Spleen (tissue), 11 donors: ENCODE data around the gene FILIP1L. TPM values are rescaled to one million over a fixed set of nuclear protein-coding genes. Genes with fewer than 3 reads are reported as not detected.

ENCODE experiments used
- DNase-seq: peaks from one replicate; pipeline ENCODE4 v3.0.0-alpha.2; 2020
- H3K27ac ChIP-seq, 8 donors: fragments of 200-600 bp; sonication (generic) in 7 of 8; 1 replicate in 4 of 8; 2 replicates in 4 of 8; pipeline versions ENCODE4 v1.5.0 to v1.8.0; 2016 to 2021; ENCODE audit warnings: inconsistent platforms in 4 of 8, mild to moderate bottlenecking in 4 of 8, moderate library complexity in 1 of 8
- H3K27me3 ChIP-seq, 7 donors: fragments of 200-600 bp; sonication (generic) in 6 of 7; replicated peaks in 1 of 7; 1 replicate in 4 of 7; 2 replicates in 3 of 7; pipeline versions ENCODE4 v1.5.0 to v1.8.0; 2016 to 2021; ENCODE audit warnings: inconsistent platforms in 3 of 7, mild to moderate bottlenecking in 1 of 7
- H3K36me3 ChIP-seq, 6 donors: fragments of 200-600 bp; sonication (generic) in 5 of 6; 1 replicate in 4 of 6; 2 replicates in 2 of 6; pipeline versions ENCODE4 v1.5.0 to v1.8.0; 2016 to 2021; ENCODE audit warnings: inconsistent platforms in 2 of 6
- H3K4me1 ChIP-seq, 6 donors: fragments of 200-600 bp; sonication (generic) in 5 of 6; 1 replicate in 3 of 6; 2 replicates in 3 of 6; pipeline versions ENCODE4 v1.5.0 to v1.8.0; 2016 to 2021; ENCODE audit warnings: inconsistent platforms in 3 of 6
- H3K4me3 ChIP-seq, 8 donors: fragments of 200-600 bp; sonication (generic) in 7 of 8; 1 replicate in 4 of 8; 2 replicates in 4 of 8; pipeline versions ENCODE4 v1.5.0 to v1.8.0; 2016 to 2021; ENCODE audit warnings: inconsistent platforms in 4 of 8, mild to moderate bottlenecking in 4 of 8, moderate library complexity in 2 of 8
- H3K9me3 ChIP-seq, 8 donors: fragments of 200-600 bp; sonication (generic) in 7 of 8; 1 replicate in 4 of 8; 2 replicates in 4 of 8; pipeline versions ENCODE4 v1.5.0 to v1.8.0; 2016 to 2021; ENCODE audit warnings: inconsistent platforms in 4 of 8
- CTCF ChIP-seq, 11 experiments: fragments of 200-600 bp in 7 of 11; fragments of 450-650 bp in 4 of 11; sonication (generic) in 4 of 11; IDR thresholded peaks in 8 of 11; conservative IDR thresholded peaks in 3 of 11; 1 replicate in 7 of 11; 2 replicates in 4 of 11; pipeline versions ENCODE4 v1.4.0 to v1.8.0; 2016 to 2021; ENCODE audit warnings: antibody characterized with exemption in 11 of 11, inconsistent platforms in 4 of 11, mild to moderate bottlenecking in 1 of 11
- POLR2A ChIP-seq, 3 donors: fragments of 450-650 bp; IDR thresholded peaks; one replicate each; pipeline ENCODE4 v1.5.1; 2017; ENCODE audit warnings: antibody characterized with exemption in 3 of 3, mild to moderate bottlenecking in 1 of 3
- POLR2AphosphoS5 ChIP-seq, 3 donors: sonication (generic); formaldehyde crosslinking; IDR thresholded peaks; one replicate each; pipeline ENCODE4 v1.5.1; 2017; ENCODE audit warnings: antibody characterized with exemption in 3 of 3
- WGBS, 5 donors: extraction: QIAGEN DNeasy Blood & Tissue Kit in 3 of 5; methylation state at CpG; one replicate each; pipeline versions ENCODE4 v1.1.5 to v1.1.7; 2013 to 2018; 5-methylcytosine and 5-hydroxymethylcytosine counted together
- intact Hi-C: fragments of 100-400 bp; cut with DNase I; formaldehyde crosslinking; loops from one replicate; pipeline ENCODE4 v1.15.0; 2023; ENCODE audit warnings: low total_unique reads
- polyA plus RNA-seq, 3 donors: library from polyadenylated mRNA; stranded (reverse); fragments of 200-250 nt; gene quantifications; one replicate each; pipeline ENCODE4 v1.2.1, GENCODE V29; 2013
- total RNA-seq, 7 donors: library from RNA; depleted of rRNA in 3 of 7; stranded (reverse); fragments of >200 nt in 3 of 7; fragmentation: NEBNext Ultra II Directional in 4 of 7; extraction: Animal tissue kit (Norgen Biotek cat#: 25700) in 4 of 7; gene quantifications; one replicate each; pipeline versions ENCODE4 v1.1.0 to v1.2.1, GENCODE V29; 2016 to 2021
- donor health status: healthy with polysubstance abuse.
- donor health status: DM: no; HTN: no; CAD: no; lungs with moderate emphysema.
- donor health status: DM: no; HTN: no; CAD: no.
- donor health status: Bipolar disorder and iron deficiency.
- donor health status: healthy.
- donor health status: DM: no; HTN: no; CAD: no.
- donor health status: DM: yes; HTN: yes; CAD: no.

Gene FILIP1L
- total and polyA plus RNA-seq, 10 donors = 11.1 to 47.7 (median 30.9) TPM

GRCh38 chr3:99884484-99884883 lies 229.8 kb downstream of the FILIP1L start:
- Histone ChIP-seq H3K27ac (peak overlapping the region in 1 of 8 donors; percentile 12), H3K4me3 (no peak overlapping the region), H3K9me3 (no peaks in the 10 kb centered on the region), H3K27me3 (no peaks in the 10 kb centered on the region), H3K4me1 (peaks cover 4 to 26% (median 10%) of the 10 kb centered on the region in 6 donors), H3K36me3 (no peaks in the 10 kb centered on the region)
- 16 to 32% (median 21%) methylated on average over 2 of the region's 2 CpGs for WGBS, 5 donors
- intact Hi-C loops = no loop called here
- DNase-seq = no peak
- TF ChIP-seq CTCF (IDR thresholded peaks at IDR 0.05 in 8 of 11, conservative IDR thresholded peaks at IDR 0.05 in 3 of 11) = no peak
- TF ChIP-seq POLR2A (IDR thresholded peaks at IDR 0.05) = no peak
- no peak for TF ChIP-seq POLR2AphosphoS5 (IDR thresholded peaks at IDR 0.05)

- no peaks in the 10 kb centered on the region for H3K36me3 ChIP-seq
- H3K4me3 ChIP-seq = no peak overlapping the region
- H3K27ac ChIP-seq = no peak overlapping the region
- TF ChIP-seq POLR2A (IDR thresholded peaks at IDR 0.05) = no peak
- TF ChIP-seq CTCF (IDR thresholded peaks at IDR 0.05 in 8 of 11, conservative IDR thresholded peaks at IDR 0.05 in 3 of 11) = no peak
- TF ChIP-seq POLR2AphosphoS5 (IDR thresholded peaks at IDR 0.05) = no peak
- 87 to 100% (median 97%) methylated on average over 1 of the region's 1 CpG for WGBS, 5 donors
- H3K27me3 ChIP-seq = no peaks in the 10 kb centered on the region
- intact Hi-C loops = no loop called here
- DNase-seq = no peak
- peaks cover 4 to 26% (median 10%) of the 10 kb centered on the region in 6 donors for H3K4me1 ChIP-seq
- H3K9me3 ChIP-seq = no peaks in the 10 kb centered on the region
These were observed 230.6 kb downstream of the FILIP1L start for GRCh38 chr3:99883693-99884092.

GRCh38 chr3:99883138-99883461 lies 231.2 kb downstream of the FILIP1L start:
- Histone ChIP-seq H3K9me3 (no peaks in the 10 kb centered on the region), H3K27me3 (no peaks in the 10 kb centered on the region), H3K4me3 (no peak overlapping the region), H3K27ac (peak overlapping the region in 1 of 8 donors; percentile 69), H3K36me3 (no peaks in the 10 kb centered on the region), H3K4me1 (peaks cover 4 to 26% (median 10%) of the 10 kb centered on the region in 6 donors)
- TF ChIP-seq POLR2AphosphoS5 (IDR thresholded peaks at IDR 0.05) (no peak), POLR2A (IDR thresholded peaks at IDR 0.05) (no peak), CTCF (IDR thresholded peaks at IDR 0.05 in 8 of 11, conservative IDR thresholded peaks at IDR 0.05 in 3 of 11) (no peak)
- intact Hi-C loops = no loop called here
- DNase-seq = no peak
- WGBS, 5 donors = 96 to 99% (median 97%) methylated on average over 2 of the region's 2 CpGs

GRCh38 chr3:99882436-99883137 lies 231.7 kb downstream of the FILIP1L start:
- intact Hi-C loops = no loop called here
- TF ChIP-seq POLR2AphosphoS5 (IDR thresholded peaks at IDR 0.05) = no peak
- TF ChIP-seq CTCF (IDR thresholded peaks at IDR 0.05 in 8 of 11, conservative IDR thresholded peaks at IDR 0.05 in 3 of 11) = no peak
- no peak for TF ChIP-seq POLR2A (IDR thresholded peaks at IDR 0.05)
- Histone ChIP-seq H3K27me3 (no peaks in the 10 kb centered on the region), H3K4me1 (peaks cover 4 to 31% (median 13%) of the 10 kb centered on the region in 6 donors), H3K9me3 (no peaks in the 10 kb centered on the region), H3K36me3 (no peaks in the 10 kb centered on the region), H3K4me3 (no peak overlapping the region), H3K27ac (peak overlapping the region in 3 of 8 donors; percentile 65 to 74 (median 69))
- WGBS, 5 donors = 93 to 100% (median 96%) methylated on average over 1 of the region's 1 CpG
- no peak for DNase-seq
